HEK293 (cell line): Measurements from ENCODE around the gene GMEB1.
"Not testable (repeated sequence)": the region's sequence is repeated elsewhere in the genome, so short reads cannot be mapped to it uniquely, and the experiment has no call there.

Source experiments
- CTCF ChIA-PET: fragments of 350-600 bp; formaldehyde crosslinking; extraction: SDS; loops from one replicate; lab custom pipeline; 2021; ENCODE audit warnings: antibody characterized with exemption; lab: Yijun Ruan, JAX
- POLR2A ChIA-PET: fragments of 300-600 bp; formaldehyde crosslinking; extraction: SDS; loops from one replicate; lab custom pipeline; 2020; ENCODE audit warnings: antibody characterized with exemption, inconsistent platforms; lab: Yijun Ruan, JAX
- H3K27ac ChIP-seq: fragments of 200-500 bp; sonication (Bioruptor generic); 2 replicates; pipeline ENCODE4 v1.5.1; 2014; ENCODE audit warnings: low read depth, low read length, control low read depth, inconsistent platforms; ENCODE audit errors: extremely low read depth
- H3K36me3 ChIP-seq, 2 experiments: fragments of 200-500 bp in 1 of 2; sonication (Bioruptor generic) in 1 of 2; 1 replicate in 1 of 2; 2 replicates in 1 of 2; pipeline ENCODE4 v1.5.1; 2014 to 2017; ENCODE audit warnings: inconsistent platforms in 2 of 2, low read length in 2 of 2; ENCODE audit not compliant: control insufficient read depth in 2 of 2, insufficient read depth in 1 of 2
- H3K4me1 ChIP-seq: fragments of 200-500 bp; sonication (Bioruptor generic); 2 replicates; pipeline ENCODE4 v1.5.1; 2014; ENCODE audit warnings: mild to moderate bottlenecking, low read length, inconsistent platforms; ENCODE audit not compliant: control insufficient read depth, insufficient read depth
- H3K4me3 ChIP-seq: 2 replicates; pipeline ENCODE4 v1.5.1; 2011; ENCODE audit warnings: low read depth, mild to moderate bottlenecking, control low read depth, low read length, moderate library complexity
- H3K9me3 ChIP-seq: fragments of 200-500 bp; sonication (Bioruptor generic); 2 replicates; pipeline ENCODE4 v1.5.1; 2014; ENCODE audit warnings: low read depth, low read length, inconsistent platforms; ENCODE audit not compliant: control insufficient read depth, insufficient read depth
- ATF2 ChIP-seq: fragments of 450-650 bp; formaldehyde crosslinking; IDR thresholded peaks from 2 replicates; pipeline ENCODE4 v1.5.1; 2016; ENCODE audit warnings: missing biosample characterization, missing genetic modification characterization, low read depth
- INSM2 ChIP-seq: fragments of 450-650 bp; formaldehyde crosslinking; IDR thresholded peaks from 2 replicates; pipeline ENCODE4 v1.5.1; 2016; ENCODE audit warnings: missing biosample characterization, missing genetic modification characterization
- PRDM10 ChIP-seq: fragments of 450-650 bp; formaldehyde crosslinking; IDR thresholded peaks from 2 replicates; pipeline ENCODE4 v1.5.1; 2016; ENCODE audit warnings: missing biosample characterization, missing genetic modification characterization
- SCRT2 ChIP-seq: fragments of 450-650 bp; formaldehyde crosslinking; IDR thresholded peaks from 2 replicates; pipeline ENCODE4 v1.5.1; 2016; ENCODE audit warnings: missing biosample characterization, missing genetic modification characterization
- ZIC2 ChIP-seq: fragments of 450-650 bp; formaldehyde crosslinking; IDR thresholded peaks from 2 replicates; pipeline ENCODE4 v1.5.1; 2016; ENCODE audit warnings: missing biosample characterization, missing genetic modification characterization
- ZNF423 ChIP-seq: fragments of 450-650 bp; formaldehyde crosslinking; IDR thresholded peaks from 2 replicates; pipeline ENCODE4 v1.5.1; 2016; ENCODE audit warnings: missing biosample characterization, missing genetic modification characterization
- ZNF654 ChIP-seq: fragments of 450-650 bp; formaldehyde crosslinking; IDR thresholded peaks from 2 replicates; pipeline ENCODE4 v1.5.1; 2016; ENCODE audit warnings: low read depth, missing biosample characterization, missing genetic modification characterization

Gene GMEB1

GRCh38 chr1:28653870-28654269 is 14.7 kb upstream of the GMEB1 start:
- POLR2A ChIA-PET = interaction anchor here (0.7 kb wide), 1 partner anchor 16 kb away, joined by 5 read pairs; no protein-coding TSS in a partner anchor
- not testable (repeated sequence) for H3K27ac ChIP-seq

GRCh38 chr1:28655448-28656311 is 12.9 kb upstream of the GMEB1 start:
- not testable (repeated sequence) for H3K4me1 ChIP-seq, H3K9me3 ChIP-seq, H3K27ac ChIP-seq, H3K4me3 ChIP-seq, H3K36me3 ChIP-seq
- CTCF ChIA-PET = interaction anchor here (0.5 to 0.6 kb wide), 2 partner anchors 177 to 249 kb away, joined by 3 read pairs; no protein-coding TSS in a partner anchor
- POLR2A ChIA-PET = interaction anchor here (1.2 to 1.4 kb wide), 2 partner anchors 13 kb away, joined by 3 to 4 read pairs; partner anchors contain the start of gene GMEB1
- TF ChIP-seq SCRT2 = peak; percentile 69

More at GRCh38 chr1:28653870-28654269, 14.7 kb upstream of the GMEB1 start:
- not testable (repeated sequence) for H3K4me3 ChIP-seq, H3K36me3 ChIP-seq, H3K9me3 ChIP-seq, H3K4me1 ChIP-seq
- peak; percentile 50 for TF ChIP-seq ZNF654
- peak; percentile 56 for TF ChIP-seq PRDM10 (tag by site-specific recombination)
- TF ChIP-seq, all 188 proteins: peak for 2; not testable (repeated sequence) for 186
- CTCF ChIA-PET = interaction anchor here (0.6 to 1.8 kb wide), 6 partner anchors 11 to 241 kb away, joined by 3 to 8 read pairs (median 4); partner anchors contain the start of gene YTHDF2

GRCh38 chr1:28656335-28656734 is 12.2 kb upstream of the GMEB1 start:
- POLR2A ChIA-PET = interaction anchor here (1.4 kb wide), 1 partner anchor 12 kb away, joined by 4 read pairs; the partner anchor contains the start of gene GMEB1
- Histone ChIP-seq H3K4me1 (no peaks in the 10 kb centered on the region), H3K9me3 (no peaks in the 10 kb centered on the region), H3K27ac (no peak overlapping the region), H3K4me3 (no peak overlapping the region), H3K36me3 (no peaks in the 10 kb centered on the region)
- CTCF ChIA-PET = interaction anchor here (1.2 kb wide), 1 partner anchor 221 kb away, joined by 4 read pairs; no protein-coding TSS in a partner anchor
- TF ChIP-seq ATF2 (tag by site-specific recombination) = peak; percentile 77
- TF ChIP-seq INSM2 = no peak
- no peak for TF ChIP-seq ZNF423 (tag by site-specific recombination)
- TF ChIP-seq ZIC2 (tag by site-specific recombination) = no peak
